ENCODE measurements around the gene TM7SF2. TPM values are rescaled to one million over a fixed set of nuclear protein-coding genes. Genes with fewer than 3 reads are reported as not detected.

TM7SF2 gene
- total RNA-seq, 1 donor from 2014 or later, result 36.1 TPM

GRCh38 chr11:65113361-65113756 is 1.7 kb downstream of the TM7SF2 start:
- H3K9me3 ChIP-seq (ENCODE audit: low read depth), result no peaks in the 10 kb centered on the region
- H3K4me2 ChIP-seq, result peak overlapping the region; percentile 97
- peaks cover 9% of the 10 kb centered on the region for H3K4me1 ChIP-seq
- no peaks in the 10 kb centered on the region for H3K27me3 ChIP-seq
- H3K4me3 ChIP-seq, result peak overlapping the region; percentile 81
- H3K79me2 ChIP-seq (ENCODE audit: low read depth), result peaks cover 30% of the 10 kb centered on the region
- H3K36me3 Mint-ChIP-seq, result peaks cover 7% of the 10 kb centered on the region
- no peak for TF ChIP-seq EZH2 (IDR thresholded peaks at IDR 0.05)
- no peak for TF ChIP-seq CTCF (IDR thresholded peaks at IDR 0.05)
- peaks cover 13% of the 10 kb centered on the region for H3K27me3 Mint-ChIP-seq (ENCODE audit: insufficient read depth, low read depth)
- no peaks in the 10 kb centered on the region for H3K36me3 ChIP-seq
- peaks cover 28% of the 10 kb centered on the region for H4K20me1 ChIP-seq (ENCODE audit: low read depth)
- DNase-seq (ENCODE audit: low spot score), result no peak
- H2AFZ ChIP-seq (replicated peaks), result no peak overlapping the region
- H3K27ac Mint-ChIP-seq, result peak overlapping the region; percentile 69
- no peak overlapping the region for H3K27ac ChIP-seq
- H3K9me3 Mint-ChIP-seq, result no peaks in the 10 kb centered on the region
- peak overlapping the region; percentile 60 for H3K9ac ChIP-seq
- peaks cover 55% of the 10 kb centered on the region for H3F3A ChIP-seq (ENCODE audit: low read depth)
- H3K4me1 Mint-ChIP-seq, result peaks cover 31% of the 10 kb centered on the region
- peak overlapping the region; percentile 97 for H3K4me3 Mint-ChIP-seq

- no peak overlapping the region for H3K27ac ChIP-seq
- no peak overlapping the region for H3K27ac Mint-ChIP-seq
These were observed 2.2 kb downstream of the TM7SF2 start for GRCh38 chr11:65113839-65114238.

GRCh38 chr11:65114538-65115171 is 3.0 kb downstream of the TM7SF2 start:
- Histone ChIP-seq H3K9ac (no peak overlapping the region), H3F3A (ENCODE audit: low read depth) (peaks cover 68% of the 10 kb centered on the region), H3K9me3 (ENCODE audit: low read depth) (no peaks in the 10 kb centered on the region), H3K79me2 (ENCODE audit: low read depth) (peaks cover 30% of the 10 kb centered on the region), H3K4me2 (no peak overlapping the region), H3K4me3 (no peak overlapping the region), H3K27ac (no peak overlapping the region), H3K4me1 (peaks cover 9% of the 10 kb centered on the region), H2AFZ (replicated peaks) (no peak overlapping the region), H4K20me1 (ENCODE audit: low read depth) (peaks cover 28% of the 10 kb centered on the region), H3K36me3 (no peaks in the 10 kb centered on the region), H3K27me3 (no peaks in the 10 kb centered on the region)
- Mint-ChIP-seq H3K4me3 (peak overlapping the region; percentile 97), H3K27ac (no peak overlapping the region), H3K36me3 (peaks cover 7% of the 10 kb centered on the region), H3K4me1 (peaks cover 34% of the 10 kb centered on the region), H3K9me3 (no peaks in the 10 kb centered on the region), H3K27me3 (ENCODE audit: insufficient read depth, low read depth) (peaks cover 13% of the 10 kb centered on the region)
- TF ChIP-seq CTCF (IDR thresholded peaks at IDR 0.05), result no peak
- no peak for TF ChIP-seq EZH2phosphoT487 (IDR thresholded peaks at IDR 0.05)
- no peak for TF ChIP-seq EZH2 (IDR thresholded peaks at IDR 0.05)
- DNase-seq (ENCODE audit: low spot score), result no peak

More at GRCh38 chr11:65113839-65114238, 2.2 kb downstream of the TM7SF2 start:
- no peak overlapping the region for H3K4me2 ChIP-seq
- peaks cover 9% of the 10 kb centered on the region for H3K4me1 ChIP-seq
- peaks cover 60% of the 10 kb centered on the region for H3F3A ChIP-seq (ENCODE audit: low read depth)
- H3K9me3 Mint-ChIP-seq, result no peaks in the 10 kb centered on the region
- no peak overlapping the region for H3K4me3 ChIP-seq
- no peaks in the 10 kb centered on the region for H3K9me3 ChIP-seq (ENCODE audit: low read depth)
- H3K36me3 Mint-ChIP-seq, result peaks cover 7% of the 10 kb centered on the region
- no peak for DNase-seq (ENCODE audit: low spot score)
- H3K27me3 Mint-ChIP-seq (ENCODE audit: insufficient read depth, low read depth), result peaks cover 13% of the 10 kb centered on the region
- H3K4me3 Mint-ChIP-seq, result peak overlapping the region; percentile 97
- peaks cover 30% of the 10 kb centered on the region for H3K79me2 ChIP-seq (ENCODE audit: low read depth)
- H2AFZ ChIP-seq (replicated peaks), result no peak overlapping the region
- H3K9ac ChIP-seq, result no peak overlapping the region
- TF ChIP-seq CTCF (IDR thresholded peaks at IDR 0.05), result no peak
- TF ChIP-seq EZH2phosphoT487 (IDR thresholded peaks at IDR 0.05), result no peak
- TF ChIP-seq EZH2 (IDR thresholded peaks at IDR 0.05), result no peak
- peaks cover 28% of the 10 kb centered on the region for H4K20me1 ChIP-seq (ENCODE audit: low read depth)
- H3K27me3 ChIP-seq, result no peaks in the 10 kb centered on the region
- peaks cover 34% of the 10 kb centered on the region for H3K4me1 Mint-ChIP-seq
- no peaks in the 10 kb centered on the region for H3K36me3 ChIP-seq
